HFFc6 (cell line): ENCODE data around the gene TMEM179. TPM values are rescaled to one million over a fixed set of nuclear protein-coding genes. Genes with fewer than 3 reads are reported as not detected.
"Not testable (repeated sequence)": the region's sequence is repeated elsewhere in the genome, so short reads cannot be mapped to it uniquely, and the experiment has no call there.

Experiments used
- DNase-seq: peaks from one replicate; pipeline ENCODE4 v3.0.0-alpha.2; 2018
- H3K27ac Mint-ChIP-seq: 2 replicates; pipeline ENCODE4 v1.8.0; 2020; ENCODE audit warnings: mild to moderate bottlenecking, mixed read lengths
- H3K27me3 Mint-ChIP-seq: 2 replicates; pipeline ENCODE4 v1.8.0; 2021; ENCODE audit warnings: mild to moderate bottlenecking, moderate library complexity, mixed read lengths; ENCODE audit not compliant: insufficient read depth
- H3K36me3 Mint-ChIP-seq: 2 replicates; pipeline ENCODE4 v1.8.0; 2021; ENCODE audit warnings: low read depth, mixed read lengths
- H3K4me1 Mint-ChIP-seq: 2 replicates; pipeline ENCODE4 v1.8.0; 2020; ENCODE audit warnings: low read depth, mixed read lengths
- H3K4me3 Mint-ChIP-seq: 2 replicates; pipeline ENCODE4 v1.8.0; 2020; ENCODE audit warnings: mild to moderate bottlenecking, moderate library complexity, mixed read lengths
- H3K9me3 Mint-ChIP-seq: 2 replicates; pipeline ENCODE4 v1.8.0; 2020; ENCODE audit warnings: mild to moderate bottlenecking, mixed read lengths
- CTCF ChIP-seq: fragments of 200-600 bp; sonication (generic); IDR thresholded peaks from 2 replicates; pipeline ENCODE4 v1.5.0; 2021; ENCODE audit warnings: antibody characterized with exemption, mild to moderate bottlenecking
- long read RNA-seq: library from polyadenylated mRNA; unstranded; transcript quantifications from one replicate; pipeline ENCODE4 v2.0.0, GENCODE V29; 2019
- total RNA-seq, 6 experiments: library from RNA; stranded (reverse); fragmentation: NEBNext Ultra II Directional; extraction: Animal tissue kit (Norgen Biotek cat#: 25700); gene quantifications; 2 replicates in 1 of 6; 3 replicates in 5 of 6; pipeline ENCODE4 v1.2.3, GENCODE V29; 2021

TMEM179 gene
- not detected for total RNA-seq
- long read RNA-seq: 0 reads

GRCh38 chr14:104604458-104605449, at the start of gene TMEM179:
Gene TMEM179, minus strand, starts transcription at chr14:104604772. Its CDS starts 31 bp downstream, at chr14:104604741.
- Mint-ChIP-seq H3K27ac (no peak within 1 kb of the TSS), H3K36me3 (no peaks in the 10 kb centered on the region), H3K9me3 (no peaks in the 10 kb centered on the region), H3K4me3 (no peak within 1 kb of the TSS), H3K27me3 (peaks cover 38% of the 10 kb centered on the region), H3K4me1 (no peaks in the 10 kb centered on the region)
- TF ChIP-seq CTCF: no peak
- DNase-seq: no peak

GRCh38 chr14:104654119-104654518, 49.5 kb upstream of the TMEM179 start:
- H3K4me1 Mint-ChIP-seq: peaks cover 5% of the 10 kb centered on the region; the same call in 1 of the 2 replicates
- H3K27me3 Mint-ChIP-seq: peaks cover 9% of the 10 kb centered on the region
- peaks cover 16% of the 10 kb centered on the region for H3K36me3 Mint-ChIP-seq
- peaks cover 19% of the 10 kb centered on the region for H3K9me3 Mint-ChIP-seq
- DNase-seq: no peak
- no peak overlapping the region for H3K4me3 Mint-ChIP-seq
- H3K27ac Mint-ChIP-seq: no peak overlapping the region
- no peak for TF ChIP-seq CTCF

- H3K4me3 Mint-ChIP-seq, H3K4me1 Mint-ChIP-seq, DNase-seq, H3K27ac Mint-ChIP-seq: not testable (repeated sequence)
- Mint-ChIP-seq H3K36me3 (peaks cover 16% of the 10 kb centered on the region), H3K27me3 (peaks cover 13% of the 10 kb centered on the region), H3K9me3 (peaks cover 19% of the 10 kb centered on the region)
Measured at GRCh38 chr14:104653130-104653920, 48.8 kb upstream of the TMEM179 start.

- no peak overlapping the region for H3K27ac Mint-ChIP-seq
- peaks cover 5% of the 10 kb centered on the region; the same call in 1 of the 2 replicates for H3K4me1 Mint-ChIP-seq
- no peak for TF ChIP-seq CTCF
- H3K27me3 Mint-ChIP-seq: peaks cover 8% of the 10 kb centered on the region
- no peak for DNase-seq
- H3K9me3 Mint-ChIP-seq: peaks cover 19% of the 10 kb centered on the region
- H3K36me3 Mint-ChIP-seq: peaks cover 16% of the 10 kb centered on the region
- no peak overlapping the region for H3K4me3 Mint-ChIP-seq
Measured at GRCh38 chr14:104652386-104652785, 47.8 kb upstream of the TMEM179 start.

DNA sequence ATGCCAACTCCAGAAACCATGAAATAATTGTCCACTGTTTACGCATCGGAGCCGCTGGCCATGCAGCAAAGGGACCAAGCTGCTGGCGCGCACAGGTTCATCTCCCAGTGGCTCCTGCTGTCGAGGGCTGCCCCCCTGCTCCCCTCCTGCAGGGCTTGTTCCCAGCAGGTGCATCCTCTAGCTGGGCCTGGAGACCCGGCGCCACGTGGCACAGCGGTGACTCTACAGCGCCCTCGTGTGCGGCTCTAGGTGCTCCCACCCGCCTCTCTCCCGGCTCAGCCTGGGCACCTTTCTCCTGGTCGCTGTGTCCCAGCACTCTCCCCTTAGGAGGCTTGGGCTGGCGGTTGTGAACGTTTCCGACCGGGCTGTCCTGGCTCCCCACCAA, 47.3 kb upstream of the TMEM179 start:
- no peak overlapping the region for H3K27ac Mint-ChIP-seq
- no peak overlapping the region for H3K4me3 Mint-ChIP-seq
- peaks cover 19% of the 10 kb centered on the region for H3K9me3 Mint-ChIP-seq
- H3K27me3 Mint-ChIP-seq: peaks cover 13% of the 10 kb centered on the region
- H3K4me1 Mint-ChIP-seq: peaks cover 5% of the 10 kb centered on the region; the same call in 1 of the 2 replicates
- H3K36me3 Mint-ChIP-seq: peaks cover 16% of the 10 kb centered on the region
- TF ChIP-seq CTCF: peak; percentile 14; the same call in 1 of the 2 replicates
- no peak for DNase-seq
